Measurements from ENCODE around the gene ANKRD37. TPM values are rescaled to one million over a fixed set of nuclear protein-coding genes. Genes with fewer than 3 reads are reported as not detected.

The ANKRD37 gene
- total and polyA plus RNA-seq, 2 of the 8 experiments (the other 6 are each of a cell fraction or from before 2014, with no cell fraction given), result 2.8 to 3.4 TPM

- no peak for TF ChIP-seq CHD7 (IDR thresholded peaks at IDR 0.05; ENCODE audit: insufficient replicate concordance, low read length)
- no peak for TF ChIP-seq MAX (IDR thresholded peaks at IDR 0.05)
- TF ChIP-seq GTF2F1 (IDR thresholded peaks at IDR 0.05; ENCODE audit: borderline replicate concordance, low read depth, low read length), result no peak
- no peak for TF ChIP-seq NANOG (IDR thresholded peaks at IDR 0.05; ENCODE audit: insufficient read depth, low read depth, low read length, poor library complexity, severe bottlenecking)
- TF ChIP-seq TBP (IDR thresholded peaks at IDR 0.05; ENCODE audit: low read depth, low read length), result no peak
- no peak for TF ChIP-seq SP1 (IDR thresholded peaks at IDR 0.05; ENCODE audit: low read depth, low read length)
- no peak for TF ChIP-seq KDM1A (IDR thresholded peaks at IDR 0.05; ENCODE audit: borderline replicate concordance, low read length)
- TF ChIP-seq POLR2AphosphoS5 (IDR thresholded peaks at IDR 0.05; ENCODE audit: low read depth, low read length), result no peak
- no peak for TF ChIP-seq POLR2A (IDR thresholded peaks at IDR 0.05; ENCODE audit: control extremely low read depth in 1 of 2, low read depth in 2 of 2, low read length in 2 of 2)
- TF ChIP-seq RNF2 (IDR thresholded peaks at IDR 0.05; ENCODE audit: borderline replicate concordance, low read depth, low read length, missing control alignments, poor library complexity, severe bottlenecking), result no peak
- TF ChIP-seq POU5F1 (IDR thresholded peaks at IDR 0.05; ENCODE audit: low read depth, low read length), result no peak
- no peak for TF ChIP-seq SRF (IDR thresholded peaks at IDR 0.05; ENCODE audit: low read depth, low read length)
- TF ChIP-seq CHD2 (IDR thresholded peaks at IDR 0.05; ENCODE audit: low read length), result no peak
Measured at GRCh38 chr4:185412412-185412811, 15.8 kb downstream of the ANKRD37 start (continued).

Measured in H1 (cell line).